Thymus (tissue), 14 donors: ENCODE results near the gene PEX3. TPM values are rescaled to one million over a fixed set of nuclear protein-coding genes. Genes with fewer than 3 reads are reported as not detected.

Experiments used
- DNase-seq, 9 donors: peaks; one replicate each; pipeline ENCODE4 v3.0.0-alpha.2; 2013; ENCODE audit warnings: low spot score in 9 of 9, low read depth in 6 of 9, missing footprints in 1 of 9
- H3K27ac ChIP-seq, 2 donors: one replicate each; pipeline ENCODE4 v1.5.1; 2013; ENCODE audit warnings: control low read depth in 1 of 2, low read depth in 1 of 2, low read length in 1 of 2, mild to moderate bottlenecking in 1 of 2, moderate library complexity in 1 of 2
- H3K27me3 ChIP-seq, 2 donors: one replicate each; pipeline ENCODE4 v1.5.1; 2013; ENCODE audit warnings: low read length in 1 of 2; ENCODE audit not compliant: control insufficient read depth in 2 of 2, insufficient read depth in 1 of 2
- H3K36me3 ChIP-seq, 2 donors: one replicate each; pipeline ENCODE4 v1.5.1; 2013; ENCODE audit warnings: low read length in 1 of 2, mild to moderate bottlenecking in 1 of 2, moderate library complexity in 1 of 2; ENCODE audit not compliant: control insufficient read depth in 2 of 2, insufficient read depth in 2 of 2
- H3K4me1 ChIP-seq, 2 donors: one replicate each; pipeline ENCODE4 v1.5.1; 2013; ENCODE audit warnings: low read length in 2 of 2; ENCODE audit not compliant: control insufficient read depth in 2 of 2, insufficient read depth in 2 of 2
- H3K4me3 ChIP-seq, 2 donors: one replicate each; pipeline ENCODE4 v1.5.1; 2013; ENCODE audit warnings: low read length in 2 of 2, control low read depth in 1 of 2, mild to moderate bottlenecking in 1 of 2
- H3K9me3 ChIP-seq, 2 donors: one replicate each; pipeline ENCODE4 v1.5.1; 2013; ENCODE audit warnings: low read length in 1 of 2, mild to moderate bottlenecking in 1 of 2; ENCODE audit not compliant: control insufficient read depth in 2 of 2, insufficient read depth in 1 of 2
- WGBS: extraction: QIAGEN DNeasy Blood & Tissue Kit; methylation state at CpG from one replicate; pipeline ENCODE4 v1.1.7; 2013; 5-methylcytosine and 5-hydroxymethylcytosine counted together
- long read RNA-seq, 10 donors: transcript quantifications; one replicate each; lab custom pipeline, GENCODE V29; 2026
- polyA plus RNA-seq: library from polyadenylated mRNA; stranded (reverse); fragments of 200-250 nt; gene quantifications from one replicate; pipeline ENCODE4 v1.2.3, GENCODE V29; 2013
- total RNA-seq: library from RNA; stranded (reverse); fragments of 120-200 nt; gene quantifications from one replicate; pipeline ENCODE4 v1.2.4, GENCODE V29; 2013
- donor health status: healthy.

The PEX3 gene
- 21.5 TPM for total RNA-seq
- 19.4 TPM for polyA plus RNA-seq
- long read RNA-seq, donor 1, partial matches to known transcripts: 0 of 1 reads
- long read RNA-seq, donor 1, other reads (novel, unspliced or antisense): 0 of 1 reads
- long read RNA-seq, donor 2: 0 reads
- long read RNA-seq, donor 3, transcript PEX3-201 (12 exons, 1,969 nt): major isoform, 8 of 9 reads
- long read RNA-seq, donor 3, partial matches to known transcripts: 0 of 9 reads
- long read RNA-seq, donor 3, other reads (novel, unspliced or antisense): 0 of 9 reads
- long read RNA-seq, donor 4, partial matches to known transcripts: 0 of 3 reads
- long read RNA-seq, donor 4, other reads (novel, unspliced or antisense): 0 of 3 reads
- long read RNA-seq, donor 5, transcript PEX3-201 (12 exons, 1,969 nt): major isoform, 19 of 19 reads
- long read RNA-seq, donor 5, partial matches to known transcripts: 0 of 19 reads
- long read RNA-seq, donor 5, other reads (novel, unspliced or antisense): 0 of 19 reads
- long read RNA-seq, donor 6, transcript PEX3-201 (12 exons, 1,969 nt): major isoform, 5 of 5 reads
- long read RNA-seq, donor 6, partial matches to known transcripts: 0 of 5 reads
- long read RNA-seq, donor 6, other reads (novel, unspliced or antisense): 0 of 5 reads
- long read RNA-seq, donor 7, transcript PEX3-201 (12 exons, 1,969 nt): major isoform, 9 of 9 reads
- long read RNA-seq, donor 7, partial matches to known transcripts: 0 of 9 reads
- long read RNA-seq, donor 7, other reads (novel, unspliced or antisense): 0 of 9 reads
- long read RNA-seq, donor 8, partial matches to known transcripts: 0 of 2 reads
- long read RNA-seq, donor 8, other reads (novel, unspliced or antisense): 0 of 2 reads
- long read RNA-seq, donor 9, transcript PEX3-201 (12 exons, 1,969 nt): major isoform, 5 of 5 reads
- long read RNA-seq, donor 9, partial matches to known transcripts: 0 of 5 reads
- long read RNA-seq, donor 9, other reads (novel, unspliced or antisense): 0 of 5 reads
- long read RNA-seq, donor 10, partial matches to known transcripts: 0 of 4 reads
- long read RNA-seq, donor 10, other reads (novel, unspliced or antisense): 0 of 4 reads

GRCh38 chr6:143450453-143451371, at the start of gene PEX3, which contains the start of gene ADAT2:
Gene PEX3, plus strand, starts transcription at chr6:143450805. Its CDS starts 238 bp downstream, at chr6:143451043.
Gene ADAT2, minus strand, starts transcription at chr6:143450695. Its CDS starts 37 bp downstream, at chr6:143450658.
- Histone ChIP-seq H3K36me3 (no peaks in the 10 kb centered on the region), H3K27ac (peak within 1 kb of the TSS; percentile 80 to 83), H3K4me1 (peaks cover 11 to 18% of the 10 kb centered on the region in 2 donors), H3K27me3 (no peaks in the 10 kb centered on the region), H3K9me3 (no peaks in the 10 kb centered on the region), H3K4me3 (peak within 1 kb of the TSS; percentile 64 to 80)
- peak; percentile 66 to 94 (median 82) for DNase-seq
- under 1% methylated on average over 56 of the region's 56 CpGs for WGBS

- H3K27ac ChIP-seq: no peak overlapping the region
- no peak for DNase-seq
- 30% methylated on average over 1 of the region's 1 CpG for WGBS
These were observed 49.5 kb upstream of the PEX3 start for GRCh38 chr6:143401068-143401446.

GRCh38 chr6:143401636-143402370, 48.8 kb upstream of the PEX3 start:
- 95% methylated on average over 5 of the region's 5 CpGs for WGBS
- Histone ChIP-seq H3K9me3 (no peaks in the 10 kb centered on the region), H3K4me1 (peaks cover 4 to 14% of the 10 kb centered on the region in 2 donors), H3K36me3 (no peaks in the 10 kb centered on the region), H3K27me3 (no peaks in the 10 kb centered on the region), H3K4me3 (no peak overlapping the region), H3K27ac (no peak overlapping the region)
- DNase-seq: no peak

More at GRCh38 chr6:143401068-143401446, 49.5 kb upstream of the PEX3 start:
- H3K9me3 ChIP-seq: no peaks in the 10 kb centered on the region
- H3K4me1 ChIP-seq: peaks cover 4 to 14% of the 10 kb centered on the region in 2 donors
- no peaks in the 10 kb centered on the region for H3K27me3 ChIP-seq
- no peaks in the 10 kb centered on the region for H3K36me3 ChIP-seq
- no peak overlapping the region for H3K4me3 ChIP-seq

- H3K4me1 ChIP-seq: peaks cover 4 to 14% of the 10 kb centered on the region in 2 donors
- H3K9me3 ChIP-seq: no peaks in the 10 kb centered on the region
- no peaks in the 10 kb centered on the region for H3K36me3 ChIP-seq
- DNase-seq: no peak
- H3K27ac ChIP-seq: no peak overlapping the region
- 95% methylated on average over 7 of the region's 7 CpGs for WGBS
- no peak overlapping the region for H3K4me3 ChIP-seq
- H3K27me3 ChIP-seq: no peaks in the 10 kb centered on the region
These were observed 47.8 kb upstream of the PEX3 start for GRCh38 chr6:143402721-143403336.

GRCh38 chr6:143405373-143406154, 45.0 kb upstream of the PEX3 start:
- H3K36me3 ChIP-seq: no peaks in the 10 kb centered on the region
- DNase-seq: no peak
- H3K9me3 ChIP-seq: no peaks in the 10 kb centered on the region
- H3K4me1 ChIP-seq: peaks cover 4 to 10% of the 10 kb centered on the region in 2 donors
- no peak overlapping the region for H3K27ac ChIP-seq
- H3K27me3 ChIP-seq: no peaks in the 10 kb centered on the region
- H3K4me3 ChIP-seq: no peak overlapping the region
- WGBS: 98% methylated on average over 9 of the region's 9 CpGs

- H3K27me3 ChIP-seq: no peaks in the 10 kb centered on the region
- H3K36me3 ChIP-seq: no peaks in the 10 kb centered on the region
- DNase-seq: no peak
- no peak overlapping the region for H3K4me3 ChIP-seq
- H3K27ac ChIP-seq: no peak overlapping the region
- no peaks in the 10 kb centered on the region for H3K9me3 ChIP-seq
- 98% methylated on average over 3 of the region's 3 CpGs for WGBS
- no peaks in the 10 kb centered on the region for H3K4me1 ChIP-seq
These were observed 43.9 kb upstream of the PEX3 start for GRCh38 chr6:143406673-143407072.

- no peaks in the 10 kb centered on the region for H3K4me1 ChIP-seq
- no peaks in the 10 kb centered on the region for H3K27me3 ChIP-seq
- H3K9me3 ChIP-seq: no peaks in the 10 kb centered on the region
- no peak for DNase-seq
- H3K36me3 ChIP-seq: no peaks in the 10 kb centered on the region
- H3K4me3 ChIP-seq: no peak overlapping the region
- no peak overlapping the region for H3K27ac ChIP-seq
These were observed 42.3 kb upstream of the PEX3 start for GRCh38 chr6:143408151-143408786.
